Smooth muscle cell (in vitro differentiated cells): ENCODE results near the gene PRKCA. TPM values are rescaled to one million over a fixed set of nuclear protein-coding genes. Genes with fewer than 3 reads are reported as not detected.

Source experiments
- DNase-seq: peaks from one replicate; lab custom pipeline; 2025; ENCODE audit not compliant: unreplicated experiment; lab: John Stamatoyannopoulos, UW
- H2AFZ ChIP-seq: fragments of 200-600 bp; sonication (generic); 2 replicates; pipeline ENCODE4 v1.6.0; 2016; ENCODE audit warnings: antibody characterized with exemption, low read depth, mild to moderate bottlenecking
- H3F3A ChIP-seq: fragments of 200-600 bp; sonication (generic); 2 replicates; pipeline ENCODE4 v1.6.0; 2017; ENCODE audit warnings: antibody characterized with exemption, low read depth
- H3K27ac ChIP-seq: fragments of 200-600 bp; sonication (generic); 2 replicates; pipeline ENCODE4 v1.5.1; 2016; ENCODE audit warnings: low read depth, mild to moderate bottlenecking
- H3K27me3 ChIP-seq: fragments of 200-600 bp; sonication (generic); 2 replicates; pipeline ENCODE4 v1.6.1; 2016; ENCODE audit warnings: low read depth, mild to moderate bottlenecking
- H3K36me3 ChIP-seq: fragments of 200-600 bp; sonication (generic); 2 replicates; pipeline ENCODE4 v1.5.1; 2016; ENCODE audit warnings: low read depth
- H3K4me1 ChIP-seq: fragments of 200-600 bp; sonication (generic); 2 replicates; pipeline ENCODE4 v1.5.1; 2016; ENCODE audit warnings: low read depth
- H3K4me2 ChIP-seq: fragments of 200-600 bp; sonication (generic); 2 replicates; pipeline ENCODE4 v1.6.0; 2016; ENCODE audit warnings: mild to moderate bottlenecking
- H3K4me3 ChIP-seq: fragments of 200-600 bp; sonication (generic); 2 replicates; pipeline ENCODE4 v1.5.1; 2016; ENCODE audit warnings: mild to moderate bottlenecking
- H3K79me2 ChIP-seq: fragments of 200-600 bp; sonication (generic); 2 replicates; pipeline ENCODE4 v1.6.0; 2016; ENCODE audit warnings: low read depth, mild to moderate bottlenecking
- H3K9ac ChIP-seq: fragments of 200-600 bp; sonication (generic); 2 replicates; pipeline ENCODE4 v1.6.0; 2016; ENCODE audit warnings: low read depth
- H3K9me3 ChIP-seq: fragments of 200-600 bp; sonication (generic); replicated peaks from 2 replicates; pipeline ENCODE4 v1.5.1; 2016; ENCODE audit warnings: low read depth
- H4K20me1 ChIP-seq: fragments of 200-600 bp; sonication (generic); 2 replicates; pipeline ENCODE4 v1.6.0; 2016; ENCODE audit warnings: low read depth
- CTCF ChIP-seq: fragments of 200-600 bp; sonication (generic); IDR thresholded peaks from 2 replicates; pipeline ENCODE4 v1.5.1; 2017; ENCODE audit warnings: borderline replicate concordance, mild to moderate bottlenecking, antibody characterized with exemption; ENCODE audit not compliant: insufficient read depth, poor library complexity, severe bottlenecking
- WGBS: methylation state at CpG from one replicate; pipeline ENCODE4 v1.1.7; 2016; ENCODE audit warnings: low lambda C conversion rate; 5-methylcytosine and 5-hydroxymethylcytosine counted together
- polyA plus RNA-seq: library from polyadenylated mRNA; unstranded; fragments of >200 nt; fragmentation: Nextera tagmentation; extraction: Ambion mirVana; gene quantifications from 2 replicates; pipeline ENCODE4 v1.2.1, GENCODE V29; 2016
- total RNA-seq: library from RNA; depleted of rRNA; stranded (reverse); fragments of >200 nt; gene quantifications from 2 replicates; pipeline ENCODE4 v1.2.3, GENCODE V29; 2014

The PRKCA gene
- total and polyA plus RNA-seq, 2 experiments from 2014 or later, result 0.78 to 7.1 TPM

GRCh38 chr17:66763056-66763455, 460.6 kb downstream of the PRKCA start:
- Histone ChIP-seq H3K27ac (no peak overlapping the region), H4K20me1 (no peaks in the 10 kb centered on the region), H3K36me3 (no peaks in the 10 kb centered on the region), H3K4me2 (no peak overlapping the region), H3K4me3 (no peak overlapping the region), H3K4me1 (no peaks in the 10 kb centered on the region), H3K27me3 (no peaks in the 10 kb centered on the region), H3F3A (no peaks in the 10 kb centered on the region), H3K79me2 (no peaks in the 10 kb centered on the region), H3K9ac (no peak overlapping the region), H2AFZ (no peak overlapping the region), H3K9me3 (no peaks in the 10 kb centered on the region)
- WGBS, result 94% methylated on average over 2 of the region's 2 CpGs
- TF ChIP-seq CTCF, result no peak
- no peak for DNase-seq

- no peak overlapping the region for H3K9ac ChIP-seq
- H3F3A ChIP-seq, result no peaks in the 10 kb centered on the region
- H3K9me3 ChIP-seq, result no peaks in the 10 kb centered on the region
- no peak for DNase-seq
- H3K4me2 ChIP-seq, result no peak overlapping the region
- H3K79me2 ChIP-seq, result no peaks in the 10 kb centered on the region
- H2AFZ ChIP-seq, result no peak overlapping the region
- no peaks in the 10 kb centered on the region for H3K36me3 ChIP-seq
- no peak overlapping the region for H3K27ac ChIP-seq
- no peak overlapping the region for H3K4me3 ChIP-seq
- WGBS, result 94% methylated on average over 2 of the region's 2 CpGs
- TF ChIP-seq CTCF, result no peak
- no peaks in the 10 kb centered on the region for H3K4me1 ChIP-seq
- no peaks in the 10 kb centered on the region for H3K27me3 ChIP-seq
- H4K20me1 ChIP-seq, result no peaks in the 10 kb centered on the region
Measured at GRCh38 chr17:66764506-66764905, 462.1 kb downstream of the PRKCA start.

GRCh38 chr17:66767154-66767933, 464.9 kb downstream of the PRKCA start:
- no peak overlapping the region for H2AFZ ChIP-seq
- H3F3A ChIP-seq, result no peaks in the 10 kb centered on the region
- H3K9me3 ChIP-seq, result no peaks in the 10 kb centered on the region
- 97% methylated on average over 3 of the region's 3 CpGs for WGBS
- no peak for TF ChIP-seq CTCF
- H3K9ac ChIP-seq, result no peak overlapping the region
- H3K36me3 ChIP-seq, result no peaks in the 10 kb centered on the region
- no peaks in the 10 kb centered on the region for H3K27me3 ChIP-seq
- H3K27ac ChIP-seq, result no peak overlapping the region
- H3K4me3 ChIP-seq, result no peak overlapping the region
- no peak for DNase-seq
- no peaks in the 10 kb centered on the region for H4K20me1 ChIP-seq
- H3K4me2 ChIP-seq, result no peak overlapping the region
- H3K4me1 ChIP-seq, result no peaks in the 10 kb centered on the region
- no peaks in the 10 kb centered on the region for H3K79me2 ChIP-seq

GRCh38 chr17:66769911-66770310, 467.5 kb downstream of the PRKCA start:
- no peak for TF ChIP-seq CTCF
- WGBS, result 94% methylated on average over 1 of the region's 1 CpG
- no peak for DNase-seq

More at GRCh38 chr17:66769911-66770310, 467.5 kb downstream of the PRKCA start:
- Histone ChIP-seq H3K27me3 (no peaks in the 10 kb centered on the region), H3K9ac (no peak overlapping the region), H3K4me1 (no peaks in the 10 kb centered on the region), H3K4me2 (no peak overlapping the region), H3K4me3 (no peak overlapping the region), H3K9me3 (no peaks in the 10 kb centered on the region), H4K20me1 (no peaks in the 10 kb centered on the region), H3F3A (no peaks in the 10 kb centered on the region), H3K79me2 (no peaks in the 10 kb centered on the region), H3K27ac (no peak overlapping the region), H3K36me3 (no peaks in the 10 kb centered on the region), H2AFZ (no peak overlapping the region)
